Measurements from ENCODE around the gene IL4.

- TF ChIP-seq CTCF (IDR thresholded peaks at IDR 0.05; ENCODE audit: poor library complexity, severe bottlenecking), result peak; percentile 32
- TF ChIP-seq SMC3 (conservative IDR thresholded peaks at IDR 0.05; ENCODE audit: poor library complexity), result no peak
- TF ChIP-seq RAD21 (conservative IDR thresholded peaks at IDR 0.05), result no peak
- no peak for TF ChIP-seq EP300 (conservative IDR thresholded peaks at IDR 0.05; ENCODE audit: poor library complexity, severe bottlenecking)
- TF ChIP-seq REST (IDR thresholded peaks at IDR 0.05; ENCODE audit: borderline replicate concordance), result no peak
- TF ChIP-seq POLR2AphosphoS5 (IDR thresholded peaks at IDR 0.05), result no peak
- TF ChIP-seq EZH2 (IDR thresholded peaks at IDR 0.05; ENCODE audit: borderline replicate concordance, insufficient read depth, low read length, poor library complexity, severe bottlenecking), result no peak
Observed at GRCh38 chr5:132714456-132715307, 40.9 kb downstream of the IL4 start.
